SK-N-MC (cell line): ENCODE results near the gene HBS1L.

Experiments used
- DNase-seq: peaks from one replicate; pipeline ENCODE4 v3.0.0-alpha.2; 2011; ENCODE audit warnings: low read depth, low spot score
- H3K27ac ChIP-seq: fragments of 200-600 bp; sonication (generic); 2 replicates; pipeline ENCODE4 v1.5.1; 2016; ENCODE audit warnings: mixed run types
- H3K36me3 ChIP-seq: fragments of 200-600 bp; sonication (generic); 2 replicates; pipeline ENCODE4 v1.6.1; 2017; ENCODE audit warnings: antibody characterized with exemption, low read length, mixed read lengths; ENCODE audit not compliant: insufficient read depth
- H3K4me3 ChIP-seq: fragments of 200-600 bp; sonication (generic); 2 replicates; pipeline ENCODE4 v1.5.1; 2016
- H3K9ac ChIP-seq: fragments of 200-600 bp; sonication (generic); 2 replicates; pipeline ENCODE4 v1.8.0; 2017; ENCODE audit warnings: mixed run types, mixed read lengths; ENCODE audit not compliant: insufficient read length
- H3K9me3 ChIP-seq: fragments of 200-600 bp; sonication (generic); 2 replicates; pipeline ENCODE4 v1.6.1; 2017; ENCODE audit warnings: low read depth, mild to moderate bottlenecking, antibody characterized with exemption, low read length, moderate library complexity, mixed read lengths
- EZH2 ChIP-seq: fragments of 200-600 bp; sonication (generic); IDR thresholded peaks from one replicate; pipeline ENCODE4 v1.6.1; 2017; ENCODE audit warnings: antibody characterized with exemption
- FOXP2 ChIP-seq: optimal IDR thresholded peaks from 2 replicates; pipeline ENCODE3; 2011; ENCODE audit warnings: mild to moderate bottlenecking, moderate library complexity; ENCODE audit not compliant: insufficient read depth; ENCODE audit errors: extremely low read length, control extremely low read depth
- POLR2AphosphoS5 ChIP-seq: IDR thresholded peaks from 2 replicates; pipeline ENCODE4 v1.6.1; 2012; ENCODE audit warnings: mild to moderate bottlenecking, low read depth, low read length, borderline replicate concordance

Gene HBS1L

DNA sequence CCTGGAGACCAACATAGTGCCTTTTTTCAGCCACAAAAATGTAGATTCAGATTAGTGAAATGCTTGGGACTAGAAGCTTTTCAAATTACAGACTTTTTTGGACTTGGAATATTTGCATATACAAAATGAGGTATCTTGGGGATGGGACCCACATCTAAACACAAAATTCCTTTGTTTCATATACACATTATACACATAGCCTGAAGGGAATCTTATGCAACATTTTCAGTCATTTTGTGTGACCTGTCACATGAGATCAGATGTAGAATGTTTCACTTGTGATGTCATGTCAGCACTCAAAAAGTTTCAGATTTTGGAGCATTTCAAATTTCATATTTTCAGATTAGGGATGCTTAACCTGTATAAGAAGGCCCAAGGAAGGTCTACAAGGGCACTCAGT lies 60.2 kb downstream of the HBS1L start:
- Histone ChIP-seq H3K4me3 (no peak overlapping the region), H3K9me3 (no peaks in the 10 kb centered on the region), H3K9ac (no peak overlapping the region), H3K27ac (no peak overlapping the region), H3K36me3 (peaks cover 55% of the 10 kb centered on the region)
- no peak for DNase-seq
- TF ChIP-seq EZH2, result no peak
- TF ChIP-seq POLR2AphosphoS5, result no peak
- no peak for TF ChIP-seq FOXP2

DNA sequence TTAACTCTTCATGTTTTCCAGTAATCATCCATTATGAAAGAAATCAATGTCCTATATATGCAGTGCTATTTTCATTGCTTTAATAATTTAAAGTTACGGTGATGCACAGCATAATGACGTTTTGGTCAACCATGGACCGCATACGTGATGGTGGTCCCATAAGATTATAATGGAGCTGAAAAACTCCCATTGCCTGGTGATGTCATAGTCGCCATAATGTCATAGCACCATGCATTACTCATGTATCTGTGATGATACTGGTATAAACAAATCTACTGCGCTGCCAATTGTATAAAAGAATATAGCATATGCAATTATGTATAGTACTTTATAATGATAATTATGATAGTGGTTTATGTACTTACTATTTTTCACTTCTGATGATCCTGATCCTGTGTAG lies 62.5 kb downstream of the HBS1L start:
- no peak for DNase-seq
- no peak overlapping the region for H3K9ac ChIP-seq
- H3K36me3 ChIP-seq, result peaks cover 49% of the 10 kb centered on the region
- no peaks in the 10 kb centered on the region for H3K9me3 ChIP-seq
- H3K4me3 ChIP-seq, result no peak overlapping the region
- TF ChIP-seq FOXP2 (no peak), POLR2AphosphoS5 (no peak), EZH2 (no peak)
- no peak overlapping the region for H3K27ac ChIP-seq

DNA sequence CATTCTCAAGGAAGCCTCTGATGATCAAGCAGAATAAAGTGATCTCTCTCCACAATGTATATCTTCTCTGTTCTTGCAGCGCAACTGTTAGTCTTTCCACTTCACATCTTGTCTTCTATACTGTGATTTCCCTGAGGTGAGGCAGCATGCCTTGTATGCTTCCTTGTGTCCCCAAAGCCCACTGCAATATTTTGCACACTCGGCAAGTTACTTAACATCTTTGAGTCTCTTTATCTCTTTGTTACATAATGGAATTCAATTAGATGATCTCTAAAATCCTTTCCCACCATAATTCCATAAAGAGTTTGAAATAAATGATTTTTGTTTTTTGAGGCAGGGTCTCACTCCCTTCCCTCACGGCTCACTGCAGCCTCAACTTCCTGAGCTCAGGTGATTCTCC lies 64.4 kb downstream of the HBS1L start:
- DNase-seq, result no peak
- peaks cover 41% of the 10 kb centered on the region for H3K36me3 ChIP-seq
- H3K9ac ChIP-seq, result no peak overlapping the region
- H3K4me3 ChIP-seq, result no peak overlapping the region
- no peak overlapping the region for H3K27ac ChIP-seq
- no peaks in the 10 kb centered on the region for H3K9me3 ChIP-seq
- no peak for TF ChIP-seq EZH2
- no peak for TF ChIP-seq POLR2AphosphoS5
- no peak for TF ChIP-seq FOXP2

DNA sequence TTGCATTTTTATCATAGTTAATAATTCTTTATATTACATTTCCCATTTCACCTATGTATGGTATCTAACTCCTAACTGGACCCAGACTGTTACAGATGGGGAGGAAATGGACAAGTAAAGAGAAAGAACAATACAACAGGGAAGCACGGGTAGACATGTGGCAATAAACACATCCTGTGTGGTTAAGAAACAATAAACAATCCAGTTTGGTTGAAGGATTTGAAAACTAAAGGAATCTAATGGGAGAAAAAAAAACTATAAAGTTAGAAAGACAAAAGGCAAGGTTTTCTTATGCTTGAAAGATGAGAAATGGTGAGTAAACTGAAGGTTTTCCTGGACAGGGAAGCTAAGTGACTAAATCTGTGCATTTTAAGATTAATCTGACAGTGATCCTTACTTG lies 69.8 kb downstream of the HBS1L start:
- Histone ChIP-seq H3K36me3 (peaks cover 44% of the 10 kb centered on the region), H3K27ac (no peak overlapping the region)

DNA sequence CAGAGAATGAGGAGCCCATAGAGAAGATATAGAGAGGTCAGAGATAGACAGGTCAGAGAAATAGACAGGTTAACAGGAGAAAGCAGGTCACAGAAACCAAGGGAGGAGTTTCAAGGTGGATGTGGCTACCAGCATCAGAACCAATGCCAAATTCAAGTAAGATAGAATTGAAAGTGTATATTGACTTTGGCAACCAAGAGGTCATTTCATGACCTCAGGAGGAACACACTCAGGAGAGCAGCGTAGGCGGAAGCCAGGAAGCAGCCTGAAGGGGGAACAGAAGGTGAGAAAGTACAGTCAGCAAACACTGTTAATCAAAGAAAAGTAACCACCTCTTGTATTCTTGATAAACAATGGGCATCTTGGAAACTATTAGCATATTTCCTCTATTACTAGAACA lies 70.8 kb downstream of the HBS1L start:
- TF ChIP-seq EZH2, result no peak
- no peak for TF ChIP-seq POLR2AphosphoS5
- no peak for TF ChIP-seq FOXP2
- DNase-seq, result no peak
- no peak overlapping the region for H3K4me3 ChIP-seq
- no peak overlapping the region for H3K27ac ChIP-seq
- no peaks in the 10 kb centered on the region for H3K9me3 ChIP-seq
- H3K9ac ChIP-seq, result no peak overlapping the region
- peaks cover 47% of the 10 kb centered on the region for H3K36me3 ChIP-seq

More for the DNA sequence above, 69.8 kb downstream of the HBS1L start:
- DNase-seq, result no peak
- Histone ChIP-seq H3K9me3 (no peaks in the 10 kb centered on the region), H3K9ac (no peak overlapping the region), H3K4me3 (no peak overlapping the region)
- no peak for TF ChIP-seq EZH2
- no peak for TF ChIP-seq POLR2AphosphoS5
- TF ChIP-seq FOXP2, result no peak

DNA sequence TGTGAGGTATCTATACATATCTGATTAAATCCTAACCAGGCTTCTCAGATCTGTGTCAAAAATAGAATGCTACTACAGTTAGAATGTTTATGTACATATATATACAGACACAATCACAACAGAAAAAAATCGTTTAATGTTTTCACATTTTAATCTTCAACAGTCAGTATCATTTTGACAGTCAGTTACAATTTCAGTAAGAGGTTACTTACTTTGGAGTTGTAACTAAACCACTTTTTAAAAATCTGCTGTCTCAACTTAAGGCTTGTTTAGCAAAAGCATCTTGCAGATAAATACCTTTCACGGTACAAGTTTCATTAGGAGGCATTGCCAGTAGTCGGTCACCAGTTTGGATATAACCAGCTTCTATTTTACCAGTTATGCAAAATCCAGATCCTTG lies 72.5 kb downstream of the HBS1L start:
- no peaks in the 10 kb centered on the region for H3K9me3 ChIP-seq
- no peak for DNase-seq
- H3K4me3 ChIP-seq, result no peak overlapping the region
- H3K9ac ChIP-seq, result no peak overlapping the region
- H3K27ac ChIP-seq, result no peak overlapping the region
- H3K36me3 ChIP-seq, result peaks cover 58% of the 10 kb centered on the region
- no peak for TF ChIP-seq EZH2
- no peak for TF ChIP-seq POLR2AphosphoS5

DNA sequence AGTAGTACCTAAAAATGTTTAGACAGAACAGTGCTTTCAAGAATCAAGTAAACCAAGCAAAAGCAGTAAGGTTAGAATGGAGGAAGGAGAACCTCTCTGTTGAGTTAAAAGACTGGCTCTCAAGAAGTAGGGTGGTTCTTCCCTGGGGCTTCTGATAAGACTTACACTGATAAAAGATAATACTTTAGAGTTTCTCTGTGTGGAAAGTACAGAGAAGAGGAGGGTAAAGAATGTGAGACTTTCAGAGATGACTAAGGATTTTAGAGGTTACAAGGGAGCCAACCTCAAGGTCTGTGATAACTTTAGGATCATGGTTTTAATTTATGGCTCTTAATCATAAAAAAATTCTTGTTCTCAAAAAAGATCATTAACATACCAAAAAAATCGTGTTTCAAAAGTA lies 73.8 kb downstream of the HBS1L start:
- no peak overlapping the region for H3K27ac ChIP-seq
- H3K4me3 ChIP-seq, result no peak overlapping the region
- TF ChIP-seq POLR2AphosphoS5 (no peak), FOXP2 (no peak), EZH2 (no peak)
- no peaks in the 10 kb centered on the region for H3K9me3 ChIP-seq
- DNase-seq, result no peak
- peaks cover 67% of the 10 kb centered on the region for H3K36me3 ChIP-seq
- H3K9ac ChIP-seq, result no peak overlapping the region

DNA sequence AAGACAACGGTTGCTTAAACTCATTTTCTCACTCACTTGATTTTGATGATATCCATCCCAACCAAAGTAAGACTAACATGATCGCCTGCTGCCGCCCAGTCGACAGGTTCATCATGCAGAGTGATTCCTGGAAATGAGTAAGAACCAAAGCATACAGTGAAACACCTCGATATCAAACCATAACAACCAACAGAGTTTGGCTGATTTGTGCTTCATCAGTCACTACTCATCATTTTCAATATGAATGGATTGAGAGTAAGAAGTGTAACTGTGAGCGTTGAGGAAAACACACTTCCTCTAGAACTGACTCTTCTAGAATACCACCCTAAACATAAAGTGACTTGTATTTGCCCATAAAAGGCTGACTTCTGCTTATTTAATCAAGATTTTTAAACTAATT lies 75.5 kb downstream of the HBS1L start:
- Histone ChIP-seq H3K4me3 (no peak overlapping the region), H3K9ac (no peak overlapping the region), H3K27ac (no peak overlapping the region), H3K9me3 (no peaks in the 10 kb centered on the region), H3K36me3 (peaks cover 63% of the 10 kb centered on the region)
- TF ChIP-seq POLR2AphosphoS5, result no peak
- no peak for TF ChIP-seq FOXP2
- TF ChIP-seq EZH2, result no peak
- DNase-seq, result no peak

DNA sequence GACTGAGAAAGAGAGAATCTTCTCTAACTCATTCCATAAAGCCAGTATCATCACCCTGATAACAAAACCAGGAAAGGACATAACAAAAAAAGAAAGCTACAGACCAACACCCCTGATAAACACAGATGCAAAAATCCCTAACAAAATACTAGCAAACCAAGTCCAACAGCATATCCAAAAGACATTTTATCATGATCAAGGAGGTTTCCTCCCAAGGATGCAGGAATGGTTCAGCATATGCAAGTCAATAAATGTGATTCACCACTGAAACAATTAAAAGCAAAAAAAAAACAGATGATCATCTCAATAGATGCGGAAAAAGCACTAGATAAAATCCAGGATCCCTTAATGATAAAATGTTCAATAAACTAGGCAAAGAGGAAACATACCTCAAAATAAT lies 80.3 kb downstream of the HBS1L start:
- H3K9ac ChIP-seq, result no peak overlapping the region
- no peak for TF ChIP-seq EZH2
- no peak for TF ChIP-seq POLR2AphosphoS5
- no peak for TF ChIP-seq FOXP2
- no peak for DNase-seq
- no peak overlapping the region for H3K4me3 ChIP-seq
- H3K27ac ChIP-seq, result no peak overlapping the region
- H3K36me3 ChIP-seq, result peaks cover 50% of the 10 kb centered on the region
- H3K9me3 ChIP-seq, result no peaks in the 10 kb centered on the region
